SU-DHL-6 (cell line): Measurements from ENCODE around the gene RAB26.

Experiments
- EZH2phosphoT487 ChIP-seq: fragments of 200-600 bp; sonication (generic), shearing (Covaris generic); conservative IDR thresholded peaks from 2 replicates; pipeline ENCODE4 v1.6.1; 2018; ENCODE audit warnings: mild to moderate bottlenecking, antibody characterized with exemption, low read length, moderate library complexity, mixed read lengths
- TF ChIP-seq, protein P1 (sequence below): fragments of 200-600 bp; sonication (generic); IDR thresholded peaks from one replicate; pipeline ENCODE4 v1.5.1; 2017; ENCODE audit warnings: antibody characterized with exemption, mild to moderate bottlenecking, low read length, moderate library complexity; ENCODE audit not compliant: insufficient read depth, poor library complexity, severe bottlenecking

DNA sequence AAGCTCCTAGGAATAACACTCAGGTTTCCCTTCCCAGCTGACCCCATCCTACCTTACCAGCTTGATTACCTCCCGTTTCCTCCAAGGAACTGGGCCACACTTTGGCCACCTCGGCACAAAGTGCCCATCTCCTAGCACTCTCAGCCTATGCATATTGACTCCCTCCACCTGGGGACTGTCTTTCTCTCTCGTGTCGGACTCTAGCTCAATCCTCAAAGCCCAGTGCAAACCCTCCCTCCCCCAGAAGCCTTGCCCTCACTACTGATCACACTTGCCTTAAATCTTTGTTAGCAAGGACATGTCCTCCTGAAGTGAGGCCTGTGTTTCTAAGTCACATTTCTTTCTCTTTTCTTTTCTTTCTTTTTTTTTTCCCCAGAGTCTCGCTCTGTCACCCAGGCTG is 2.6 kb upstream of the RAB26 start:
- no peak for TF ChIP-seq EZH2phosphoT487
- TF ChIP-seq, protein P1, sequence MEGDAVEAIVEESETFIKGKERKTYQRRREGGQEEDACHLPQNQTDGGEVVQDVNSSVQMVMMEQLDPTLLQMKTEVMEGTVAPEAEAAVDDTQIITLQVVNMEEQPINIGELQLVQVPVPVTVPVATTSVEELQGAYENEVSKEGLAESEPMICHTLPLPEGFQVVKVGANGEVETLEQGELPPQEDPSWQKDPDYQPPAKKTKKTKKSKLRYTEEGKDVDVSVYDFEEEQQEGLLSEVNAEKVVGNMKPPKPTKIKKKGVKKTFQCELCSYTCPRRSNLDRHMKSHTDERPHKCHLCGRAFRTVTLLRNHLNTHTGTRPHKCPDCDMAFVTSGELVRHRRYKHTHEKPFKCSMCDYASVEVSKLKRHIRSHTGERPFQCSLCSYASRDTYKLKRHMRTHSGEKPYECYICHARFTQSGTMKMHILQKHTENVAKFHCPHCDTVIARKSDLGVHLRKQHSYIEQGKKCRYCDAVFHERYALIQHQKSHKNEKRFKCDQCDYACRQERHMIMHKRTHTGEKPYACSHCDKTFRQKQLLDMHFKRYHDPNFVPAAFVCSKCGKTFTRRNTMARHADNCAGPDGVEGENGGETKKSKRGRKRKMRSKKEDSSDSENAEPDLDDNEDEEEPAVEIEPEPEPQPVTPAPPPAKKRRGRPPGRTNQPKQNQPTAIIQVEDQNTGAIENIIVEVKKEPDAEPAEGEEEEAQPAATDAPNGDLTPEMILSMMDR = no peak
